ENCODE measurements around the gene TDRD9.
A peak's percentile ranks its signal among the peaks of the same experiment; 100 is the strongest.

The TDRD9 gene

GRCh38 chr14:104093366-104094055 lies 165.3 kb downstream of the TDRD9 start:
- DNase-seq: no peak

DNA sequence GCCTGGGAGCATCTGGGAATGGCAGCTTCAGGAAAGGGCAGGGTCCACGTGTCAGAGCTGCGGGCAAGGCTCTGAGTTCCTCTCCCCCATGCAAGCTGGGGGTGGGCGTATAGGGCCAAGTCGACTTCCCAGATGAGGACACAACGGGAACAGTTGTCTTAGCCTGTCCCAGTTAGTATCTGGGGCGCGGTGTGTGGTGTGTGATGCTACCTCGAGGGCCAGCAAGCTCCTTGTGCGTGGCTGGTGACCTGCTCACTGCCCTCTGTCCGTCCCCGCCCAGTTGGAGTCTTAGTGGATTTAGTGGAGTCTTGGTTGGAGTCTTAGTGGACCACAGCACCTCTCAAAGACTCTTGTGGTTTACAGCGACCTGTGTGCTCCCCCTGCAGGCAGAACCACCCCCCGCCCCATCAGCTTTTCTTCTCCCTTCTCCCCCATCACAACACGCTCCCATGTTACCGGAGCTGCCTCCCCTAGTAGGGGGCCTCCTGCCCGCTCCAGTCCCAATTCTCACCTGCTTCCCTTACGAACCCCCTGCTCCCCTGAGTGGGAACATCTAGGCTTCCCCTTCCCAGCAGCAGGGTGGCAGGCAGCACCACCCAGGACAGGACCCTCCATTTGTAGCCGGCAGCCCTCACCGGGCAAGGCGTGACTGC lies 165.9 kb downstream of the TDRD9 start:
- DNase-seq: no peak

GRCh38 chr14:104094709-104095425 lies 166.6 kb downstream of the TDRD9 start:
- peak; percentile 36 for DNase-seq

GRCh38 chr14:104095426-104096310 lies 167.4 kb downstream of the TDRD9 start:
- no peak for DNase-seq

DNA sequence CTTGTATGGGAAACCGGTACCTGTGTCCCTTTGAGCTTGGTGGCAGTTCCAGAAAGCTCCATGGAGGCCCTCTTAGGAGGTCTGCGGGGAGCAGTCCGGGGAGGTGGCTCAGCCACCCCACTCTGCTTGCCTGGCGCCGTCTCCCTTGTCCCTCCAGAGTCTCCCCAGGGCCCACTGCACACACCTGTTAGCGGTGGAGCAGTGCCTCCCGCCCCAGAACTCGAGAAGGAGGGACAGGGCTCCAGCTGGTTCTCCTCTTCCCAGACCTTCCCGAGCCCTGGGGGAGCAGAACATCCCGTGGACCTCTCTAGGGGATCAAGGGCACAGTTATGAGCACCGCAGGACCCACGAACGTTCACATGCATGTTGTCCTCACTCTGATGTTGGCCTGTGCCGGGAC lies 168.1 kb downstream of the TDRD9 start:
- DNase-seq: no peak

DNA sequence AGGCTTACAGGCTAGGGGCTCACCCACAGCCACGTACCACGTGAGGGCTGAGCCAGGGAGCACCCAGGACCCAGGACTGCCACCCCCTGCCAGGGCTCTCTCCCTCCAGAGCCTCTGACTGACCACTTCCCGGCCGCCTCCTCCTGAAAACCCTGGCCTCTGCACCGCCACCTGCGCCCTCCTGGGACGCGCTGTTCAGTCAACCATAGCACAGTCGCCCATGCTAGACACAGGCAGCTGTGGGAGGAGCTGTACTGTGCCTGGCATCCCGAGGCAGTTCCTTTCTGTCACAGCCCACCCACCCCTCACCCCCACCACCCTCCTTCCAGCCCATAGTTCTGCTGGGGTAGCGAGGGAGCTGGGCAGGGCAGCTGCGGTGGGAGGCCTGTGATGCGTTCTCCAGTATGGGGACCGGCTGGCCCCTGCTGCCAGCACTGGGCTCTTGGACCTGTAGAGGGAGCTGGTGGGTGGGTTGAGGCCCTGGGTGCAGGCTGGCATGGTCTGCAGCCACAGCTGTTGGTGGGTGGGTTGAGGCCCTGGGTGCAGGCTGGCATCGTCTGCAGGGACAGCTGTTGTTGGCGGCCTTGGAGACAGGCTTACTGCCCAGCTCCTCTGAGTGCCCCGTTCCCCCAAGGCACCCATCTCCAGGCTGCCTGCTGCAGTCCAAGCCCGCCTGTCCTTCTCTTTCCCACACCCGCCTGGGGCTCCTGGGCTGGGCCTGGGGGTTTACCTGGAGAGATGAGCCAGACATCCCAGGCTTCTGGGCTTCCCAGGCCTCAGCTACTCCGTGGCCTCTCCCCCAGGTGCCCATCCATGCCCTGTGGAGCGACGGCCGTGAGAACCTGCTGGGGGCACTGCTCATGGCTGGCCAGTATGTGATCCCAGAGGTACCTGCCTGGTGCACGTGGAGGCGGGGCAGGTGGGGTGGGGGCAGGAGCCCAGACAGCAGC lies 168.8 kb downstream of the TDRD9 start:
- DNase-seq: peak; percentile 29

GRCh38 chr14:104098272-104099095 lies 170.2 kb downstream of the TDRD9 start:
- no peak for DNase-seq

DNA sequence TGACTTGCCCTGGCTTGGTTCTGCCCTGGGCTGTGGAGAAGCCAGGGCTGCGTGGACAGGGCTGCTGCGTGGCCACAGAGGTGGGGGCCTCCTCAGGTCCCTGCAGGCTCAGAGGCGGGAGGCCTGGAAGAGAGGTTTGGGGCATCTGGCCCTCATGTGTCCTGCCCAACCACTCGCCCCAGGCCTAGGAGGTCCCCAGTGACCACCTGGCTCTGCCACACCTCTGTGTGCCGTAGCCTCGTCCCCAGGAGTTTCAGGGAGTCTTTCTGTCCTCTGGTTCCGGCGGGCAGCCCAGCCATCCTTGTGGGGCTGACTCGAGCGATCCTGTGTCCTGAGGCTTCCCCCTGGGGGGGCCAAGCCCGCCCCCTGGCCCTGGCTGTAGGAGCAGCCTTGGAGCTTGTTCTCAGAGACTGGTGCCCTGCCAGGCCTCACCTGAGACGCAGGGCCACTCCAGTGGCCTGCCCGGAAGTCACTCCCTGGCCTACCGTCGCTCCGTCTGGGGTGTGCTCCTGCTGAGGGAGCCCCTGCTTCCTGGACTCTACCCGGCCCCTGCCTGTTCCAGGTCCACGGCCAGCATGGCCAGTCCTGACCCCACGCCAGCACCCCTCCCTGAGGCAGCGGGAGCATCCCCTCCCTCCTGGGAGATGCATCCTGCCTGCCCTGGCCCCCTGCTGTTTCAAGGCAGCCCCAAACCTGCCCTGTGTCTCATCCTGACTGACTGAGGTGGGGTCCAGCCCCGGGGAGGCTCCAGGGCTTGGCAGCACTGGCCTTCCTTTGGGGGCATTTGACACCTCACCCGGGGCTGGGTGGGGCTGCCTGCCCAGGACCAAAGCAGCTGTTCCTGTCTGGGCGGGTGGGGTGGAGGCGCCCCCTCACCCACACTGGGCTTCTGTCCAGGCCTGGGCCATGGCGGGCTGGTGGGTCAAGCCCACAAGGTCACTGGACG lies 171.1 kb downstream of the TDRD9 start:
- no peak for DNase-seq

GRCh38 chr14:104100171-104101085 lies 172.2 kb downstream of the TDRD9 start:
- DNase-seq: no peak

DNA sequence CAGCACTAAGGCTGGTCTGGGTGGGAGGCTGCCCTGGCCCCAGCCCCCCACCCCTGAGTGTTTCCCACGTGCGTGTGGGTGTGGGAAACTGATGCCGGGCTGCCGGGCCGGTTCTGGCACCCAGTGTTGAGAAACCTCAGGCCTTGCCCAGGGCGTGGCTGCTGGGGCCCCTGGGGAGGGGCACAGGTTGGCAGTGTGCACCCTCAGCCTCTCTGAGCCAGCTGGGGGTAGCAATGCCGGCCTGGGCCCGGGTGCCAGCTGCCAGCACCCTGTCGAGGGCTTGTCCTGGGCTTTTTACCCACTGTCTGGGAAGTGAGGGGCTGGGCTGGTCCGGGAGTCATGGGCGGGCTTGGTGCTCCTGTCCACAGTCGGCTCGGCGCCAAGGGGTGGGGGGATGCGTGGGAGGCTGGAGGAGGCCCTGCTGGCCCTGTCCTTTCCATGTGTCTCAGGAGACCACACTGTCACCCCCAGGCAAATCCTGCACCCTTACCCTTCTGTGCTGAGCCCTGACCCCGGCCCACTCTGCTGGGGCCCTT lies 172.9 kb downstream of the TDRD9 start:
- DNase-seq: no peak

DNA sequence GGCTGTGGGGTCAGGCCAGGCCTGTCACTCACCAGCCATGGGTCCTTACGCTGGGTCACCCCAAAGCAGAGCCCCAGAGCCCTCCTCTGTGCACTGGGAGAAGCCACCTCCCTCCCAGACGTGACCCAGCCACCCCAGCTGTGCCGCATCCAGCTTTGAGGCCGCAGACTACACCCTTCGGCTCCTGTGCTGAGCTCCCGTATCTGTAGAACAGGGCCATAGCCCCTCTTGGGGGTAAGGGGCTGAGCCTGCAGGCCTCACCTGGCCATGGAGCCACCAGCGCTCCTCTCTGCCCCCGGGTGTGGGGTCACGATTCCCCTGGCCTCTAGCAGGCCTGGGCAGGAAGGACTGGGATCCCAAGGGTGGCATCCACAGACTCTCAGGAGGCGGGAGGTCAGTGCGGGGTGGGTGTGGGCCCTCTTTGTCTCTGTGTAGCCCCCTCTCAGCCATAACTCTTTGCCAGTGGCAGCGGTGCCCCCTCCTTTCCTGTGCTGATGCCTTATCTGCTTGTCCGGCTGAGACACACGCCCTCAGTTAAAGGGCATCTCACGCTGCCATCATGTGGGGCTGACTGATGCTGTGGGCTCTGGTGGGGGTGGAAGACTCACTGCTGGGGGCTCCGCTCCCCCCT lies 173.5 kb downstream of the TDRD9 start:
- no peak for DNase-seq

Data from NCI-H2171 treated with DMSO at 0.1 percent for 48 hours (cell line).